ENCODE data around the gene SAMD3. TPM values are rescaled to one million over a fixed set of nuclear protein-coding genes. Genes with fewer than 3 reads are reported as not detected.

SAMD3 gene
- total and polyA plus RNA-seq, 2 of the 4 experiments (the other 2 are of a cell fraction) = 3.0 to 3.9 TPM

DNA sequence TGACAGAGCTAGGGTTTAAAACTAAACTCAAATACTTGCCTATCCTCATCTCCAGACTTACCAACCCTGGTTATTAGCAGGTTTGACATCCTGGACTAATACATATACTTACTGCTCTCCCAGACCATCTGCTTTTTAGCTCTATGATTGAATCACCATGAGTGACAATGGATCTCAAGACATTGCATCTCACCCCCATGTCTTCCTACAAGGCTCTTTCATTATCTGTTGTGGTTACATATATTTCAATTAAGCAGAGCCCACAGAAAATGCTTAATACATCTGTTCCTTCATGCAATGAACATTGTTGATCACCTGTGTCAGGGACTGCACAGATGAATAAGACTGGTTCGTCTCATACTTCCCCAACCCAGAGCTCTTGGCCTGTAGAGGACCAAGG is 19.4 kb downstream of the SAMD3 start:
- Histone ChIP-seq H3K9me1 (ENCODE audit: insufficient read depth, low read length) (no peaks in the 10 kb centered on the region), H3K4ac (ENCODE audit: low read depth, low read length) (no peak overlapping the region), H4K8ac (ENCODE audit: low read depth in 2 of 2, low read length in 2 of 2) (no peak overlapping the region), H4K91ac (ENCODE audit: insufficient read depth, low read depth, low read length) (no peak overlapping the region), H3K79me1 (ENCODE audit: low read depth in 1 of 2, low read length in 2 of 2) (no peaks in the 10 kb centered on the region), H3K18ac (ENCODE audit: low read depth, low read length) (no peak overlapping the region), H2BK5ac (ENCODE audit: low read depth, low read length, poor library complexity, severe bottlenecking) (no peak overlapping the region), H2AFZ (replicated peaks; ENCODE audit: low read length, poor library complexity) (no peak overlapping the region), H3K27ac (ENCODE audit: insufficient read depth, low read length) (no peak overlapping the region), H3K4me2 (ENCODE audit: low read depth, low read length) (no peak overlapping the region), H3K9me3 (ENCODE audit: control insufficient read depth, insufficient read depth, low read length) (no peaks in the 10 kb centered on the region), H3K9ac (ENCODE audit: low read depth, low read length) (no peak overlapping the region), H4K5ac (ENCODE audit: low read depth, low read length) (no peak overlapping the region), H2BK15ac (ENCODE audit: low read depth, low read length) (no peak overlapping the region), H3K56ac (ENCODE audit: extremely low read depth, insufficient read depth, low read length) (no peak overlapping the region), H3K27me3 (ENCODE audit: control insufficient read depth, insufficient read depth, low read length) (no peaks in the 10 kb centered on the region), H3K4me1 (ENCODE audit: control insufficient read depth, insufficient read depth, low read length) (no peaks in the 10 kb centered on the region), H3K4me3 (ENCODE audit: insufficient read depth, low read depth, low read length) (no peak overlapping the region), H3K36me3 (ENCODE audit: control insufficient read depth, insufficient read depth, low read length) (no peaks in the 10 kb centered on the region), H4K20me1 (ENCODE audit: insufficient read depth, low read length) (no peaks in the 10 kb centered on the region), H3K23ac (ENCODE audit: low read depth, low read length) (no peak overlapping the region), H2BK20ac (ENCODE audit: low read depth, low read length) (no peak overlapping the region), H3K14ac (replicated peaks; ENCODE audit: low read depth, low read length) (no peak overlapping the region), H2BK120ac (ENCODE audit: low read depth, low read length) (no peak overlapping the region), H2AK5ac (ENCODE audit: low read depth, low read length) (no peak overlapping the region), H2AK9ac (replicated peaks; ENCODE audit: low read depth, low read length, poor library complexity) (no peak overlapping the region)
- no TSS peak for BruUV-seq (replicated peaks)
- ATAC-seq (ENCODE audit: low read depth) = no peak
- WGBS, 2 experiments (ENCODE audit: extremely low coverage in 2 of 2, insufficient read length in 1 of 2) = no CpG with 5 or more reads among the region's 1 CpG
- dilution Hi-C loops (cut with HindIII; ENCODE audit: low sequenced_read_pairs, unreplicated experiment) (no loop called here), in situ Hi-C loops (cut with MboI; ENCODE audit: low sequenced_read_pairs) (no loop called here), intact Hi-C loops (cut with micrococcal nuclease) (no loop called here)
- ChIA-PET CTCF (no interaction called here), POLR2A (ENCODE audit: unreplicated experiment) (no interaction called here)
- no peak for DNase-seq
- no peak for TF ChIP-seq RFX5 (IDR thresholded peaks at IDR 0.05; ENCODE audit: low read depth, low read length)
- TF ChIP-seq CEBPB (IDR thresholded peaks at IDR 0.05; ENCODE audit: low read depth, low read length) = no peak
- no peak for TF ChIP-seq BHLHE40 (IDR thresholded peaks at IDR 0.05; ENCODE audit: low read depth, low read length)
- TF ChIP-seq MAFK (IDR thresholded peaks at IDR 0.05; ENCODE audit: low read depth, low read length) = no peak
- TF ChIP-seq CHD1 (IDR thresholded peaks at IDR 0.05; ENCODE audit: low read depth, low read length) = no peak
- TF ChIP-seq, protein P1, sequence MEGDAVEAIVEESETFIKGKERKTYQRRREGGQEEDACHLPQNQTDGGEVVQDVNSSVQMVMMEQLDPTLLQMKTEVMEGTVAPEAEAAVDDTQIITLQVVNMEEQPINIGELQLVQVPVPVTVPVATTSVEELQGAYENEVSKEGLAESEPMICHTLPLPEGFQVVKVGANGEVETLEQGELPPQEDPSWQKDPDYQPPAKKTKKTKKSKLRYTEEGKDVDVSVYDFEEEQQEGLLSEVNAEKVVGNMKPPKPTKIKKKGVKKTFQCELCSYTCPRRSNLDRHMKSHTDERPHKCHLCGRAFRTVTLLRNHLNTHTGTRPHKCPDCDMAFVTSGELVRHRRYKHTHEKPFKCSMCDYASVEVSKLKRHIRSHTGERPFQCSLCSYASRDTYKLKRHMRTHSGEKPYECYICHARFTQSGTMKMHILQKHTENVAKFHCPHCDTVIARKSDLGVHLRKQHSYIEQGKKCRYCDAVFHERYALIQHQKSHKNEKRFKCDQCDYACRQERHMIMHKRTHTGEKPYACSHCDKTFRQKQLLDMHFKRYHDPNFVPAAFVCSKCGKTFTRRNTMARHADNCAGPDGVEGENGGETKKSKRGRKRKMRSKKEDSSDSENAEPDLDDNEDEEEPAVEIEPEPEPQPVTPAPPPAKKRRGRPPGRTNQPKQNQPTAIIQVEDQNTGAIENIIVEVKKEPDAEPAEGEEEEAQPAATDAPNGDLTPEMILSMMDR (conservative IDR thresholded peaks at IDR 0.05; ENCODE audit: low read depth, low read length) = no peak
- no peak for TF ChIP-seq MAZ (IDR thresholded peaks at IDR 0.05; ENCODE audit: borderline replicate concordance, low read depth, low read length)
- TF ChIP-seq, protein P2, sequence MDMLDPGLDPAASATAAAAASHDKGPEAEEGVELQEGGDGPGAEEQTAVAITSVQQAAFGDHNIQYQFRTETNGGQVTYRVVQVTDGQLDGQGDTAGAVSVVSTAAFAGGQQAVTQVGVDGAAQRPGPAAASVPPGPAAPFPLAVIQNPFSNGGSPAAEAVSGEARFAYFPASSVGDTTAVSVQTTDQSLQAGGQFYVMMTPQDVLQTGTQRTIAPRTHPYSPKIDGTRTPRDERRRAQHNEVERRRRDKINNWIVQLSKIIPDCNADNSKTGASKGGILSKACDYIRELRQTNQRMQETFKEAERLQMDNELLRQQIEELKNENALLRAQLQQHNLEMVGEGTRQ (IDR thresholded peaks at IDR 0.05; ENCODE audit: low read depth, low read length) = no peak
